Stimulated activated CD8-positive, alpha-beta memory T cell treated with anti-CD3 and anti-CD28 coated beads, Interleukin-12 subunit alpha, Interleukin-12 subunit beta, amount 100 ng/mL, for 1 hour (primary cell): ENCODE measurements around the gene EHBP1.
"Not testable (repeated sequence)": the region's sequence is repeated elsewhere in the genome, so short reads cannot be mapped to it uniquely, and the experiment has no call there.

Experiments
- DNase-seq: peaks from one replicate; pipeline ENCODE4 v3.0.0-alpha.2; 2020; ENCODE audit warnings: low read depth

EHBP1 gene

DNA sequence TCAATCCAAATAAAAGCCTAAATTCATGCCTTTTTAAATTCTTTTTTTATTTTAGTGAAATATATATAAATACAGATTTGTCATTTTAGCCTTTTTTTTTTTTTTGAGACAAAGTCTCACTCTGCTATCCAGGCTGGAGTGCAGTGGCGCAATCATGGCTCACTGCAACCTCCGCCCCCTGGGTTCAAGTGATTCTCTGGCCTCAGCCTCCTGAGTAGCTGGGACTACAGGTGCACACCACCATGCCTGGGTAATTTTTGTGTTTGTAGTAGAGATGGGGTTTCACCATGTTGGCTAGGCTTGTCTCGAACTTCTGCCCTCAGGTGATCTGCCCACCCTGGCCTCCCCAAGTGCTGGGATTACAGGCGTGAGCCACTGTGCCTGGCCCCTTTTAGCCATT is 368.9 kb downstream of the EHBP1 start:
- DNase-seq: not testable (repeated sequence)

DNA sequence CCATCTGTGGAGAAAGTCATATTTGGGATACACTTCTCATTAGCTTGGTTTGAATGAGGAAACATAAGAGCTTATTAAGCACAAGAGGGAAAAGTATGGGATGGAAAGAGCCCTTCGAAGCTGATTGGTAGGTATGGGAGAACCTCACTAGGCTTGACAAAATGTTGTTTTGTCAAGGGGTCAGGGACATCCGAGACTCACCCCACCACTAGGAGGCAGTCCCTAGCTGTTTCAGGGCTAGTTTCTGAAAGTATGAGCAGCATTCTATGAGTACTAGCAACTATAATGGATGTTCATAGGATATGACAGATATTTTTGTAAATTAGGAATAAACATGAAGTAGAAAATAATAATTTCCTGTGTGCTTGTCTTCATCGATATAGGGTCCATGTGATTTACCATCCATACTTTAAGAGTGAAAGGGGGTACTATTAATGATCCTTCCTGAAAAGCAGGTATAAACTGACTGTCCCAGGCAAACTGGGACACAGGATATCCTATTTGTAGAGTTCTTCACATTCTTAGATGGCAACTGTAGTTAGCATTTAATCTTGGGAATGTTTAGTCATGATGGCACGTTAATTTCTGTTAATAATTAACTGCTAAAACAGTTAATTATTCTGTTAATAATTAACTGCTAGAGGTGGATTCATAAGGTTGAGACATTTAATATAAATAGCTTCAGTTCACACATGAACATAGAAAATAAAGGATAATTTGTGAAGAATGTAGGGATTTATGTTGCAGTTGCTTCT is 373.5 kb downstream of the EHBP1 start:
- no peak for DNase-seq

DNA sequence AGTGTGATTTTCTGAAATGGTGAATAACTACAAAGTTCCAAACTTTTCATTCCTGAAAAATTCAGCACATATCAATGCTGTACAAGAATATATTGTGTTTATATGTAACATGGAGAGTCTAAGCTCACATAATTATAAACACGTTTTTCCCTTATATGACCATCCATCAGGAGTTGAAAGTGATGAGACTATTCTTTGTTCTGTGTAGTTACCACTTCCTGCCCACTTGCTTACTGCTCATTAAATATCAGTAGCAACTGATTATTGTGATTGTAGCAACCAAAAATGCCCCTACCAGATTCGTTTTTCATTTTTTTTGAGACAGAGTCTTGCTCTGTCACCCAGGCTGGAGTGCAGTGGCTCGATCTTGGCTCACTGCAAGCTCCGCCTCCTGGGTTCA is 375.9 kb downstream of the EHBP1 start:
- DNase-seq: no peak

DNA sequence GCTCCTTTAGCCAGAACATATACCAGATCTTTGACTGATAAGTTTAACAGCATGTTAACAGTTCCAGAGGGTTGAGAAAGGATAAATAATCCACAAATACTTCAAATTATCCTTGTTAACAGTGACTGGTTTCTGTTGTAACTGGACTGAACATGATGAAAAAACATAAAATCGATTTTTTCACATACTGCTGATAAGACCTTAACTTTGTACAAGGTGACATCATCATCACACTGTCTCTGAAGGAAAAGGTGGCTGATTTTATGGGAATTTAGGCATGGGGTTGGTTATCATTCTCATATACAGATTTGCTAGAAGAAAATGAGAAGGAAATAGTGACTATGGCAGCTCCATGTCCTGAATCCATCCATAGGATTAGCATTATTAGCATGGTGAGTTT is 381.2 kb downstream of the EHBP1 start:
- DNase-seq: no peak

DNA sequence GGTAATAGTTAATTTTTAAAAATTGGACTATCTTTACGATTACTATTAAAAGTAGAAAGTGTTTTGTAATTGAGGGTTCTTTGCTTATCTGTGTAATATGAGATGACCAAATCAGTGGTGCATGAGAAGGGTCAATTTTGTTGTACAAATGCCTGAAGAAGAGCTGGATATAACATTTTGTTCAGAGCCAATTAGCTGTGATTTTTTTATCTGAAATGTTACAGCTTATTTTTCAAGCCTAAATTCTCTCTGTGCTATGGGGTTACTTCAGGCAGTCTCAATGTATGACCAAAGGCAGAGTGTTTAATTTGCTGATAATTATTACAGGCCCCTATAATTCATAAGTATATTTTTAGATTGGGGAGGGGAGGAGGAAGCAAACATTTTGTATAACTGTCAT is 386.9 kb downstream of the EHBP1 start:
- DNase-seq: no peak

DNA sequence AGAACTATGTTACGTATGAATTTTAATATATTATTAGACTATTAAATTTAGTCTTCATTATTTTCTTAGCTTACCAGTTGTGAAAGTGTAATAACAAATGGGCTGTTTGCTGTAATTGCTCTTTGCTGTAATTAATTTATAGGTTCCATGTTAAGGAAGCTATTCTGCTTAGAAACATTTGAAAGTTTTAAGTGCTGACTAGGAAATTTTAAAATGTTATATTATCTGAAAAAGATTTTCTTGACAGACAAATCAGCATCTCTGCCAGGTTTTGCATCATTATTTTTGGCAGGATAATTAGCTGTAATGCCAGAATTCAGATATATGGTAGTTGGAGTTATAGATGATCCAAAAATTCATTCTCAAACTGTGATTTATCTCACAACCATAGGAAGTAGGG is 387.3 kb downstream of the EHBP1 start:
- no peak for DNase-seq

DNA sequence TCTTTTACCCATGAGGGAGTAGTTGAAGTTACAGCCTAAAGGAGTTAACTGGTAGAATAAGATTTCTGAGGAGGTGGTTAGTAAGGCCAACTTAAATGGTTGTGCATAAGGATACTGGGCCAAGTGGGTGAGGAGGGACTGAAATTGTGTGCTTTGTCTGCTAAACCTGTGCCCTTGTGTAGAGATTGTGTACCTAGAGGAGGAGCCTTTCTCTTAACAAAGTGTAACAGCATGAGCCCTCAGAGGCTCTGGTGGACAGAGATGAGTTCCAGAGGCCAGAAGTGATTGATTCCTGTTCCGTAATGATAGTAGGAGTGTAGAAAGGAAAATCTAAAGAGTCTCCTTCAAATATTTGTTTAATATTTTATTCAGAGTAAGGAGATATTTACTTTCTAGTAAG is 388.0 kb downstream of the EHBP1 start:
- DNase-seq: no peak
